HEK293T (cell line): ENCODE results near the gene DAD1.

Experiments
- ARNT ChIP-seq: fragments of 450-650 bp; IDR thresholded peaks from 2 replicates; pipeline ENCODE4 v1.6.1; 2017; ENCODE audit warnings: mild to moderate bottlenecking
- ELF4 ChIP-seq: fragments of 450-650 bp; IDR thresholded peaks from 2 replicates; pipeline ENCODE4 v1.6.1; 2017; ENCODE audit warnings: antibody characterized with exemption
- FOXK2 ChIP-seq: fragments of 450-650 bp; IDR thresholded peaks from 2 replicates; pipeline ENCODE4 v1.6.1; 2016; ENCODE audit warnings: mild to moderate bottlenecking
- NFRKB ChIP-seq: fragments of 450-650 bp; IDR thresholded peaks from 2 replicates; pipeline ENCODE4 v1.6.1; 2016; ENCODE audit warnings: mild to moderate bottlenecking, moderate library complexity
- SUZ12 ChIP-seq: fragments of 450-650 bp; IDR thresholded peaks from 2 replicates; pipeline ENCODE4 v1.6.1; 2016; ENCODE audit warnings: mild to moderate bottlenecking

DNA sequence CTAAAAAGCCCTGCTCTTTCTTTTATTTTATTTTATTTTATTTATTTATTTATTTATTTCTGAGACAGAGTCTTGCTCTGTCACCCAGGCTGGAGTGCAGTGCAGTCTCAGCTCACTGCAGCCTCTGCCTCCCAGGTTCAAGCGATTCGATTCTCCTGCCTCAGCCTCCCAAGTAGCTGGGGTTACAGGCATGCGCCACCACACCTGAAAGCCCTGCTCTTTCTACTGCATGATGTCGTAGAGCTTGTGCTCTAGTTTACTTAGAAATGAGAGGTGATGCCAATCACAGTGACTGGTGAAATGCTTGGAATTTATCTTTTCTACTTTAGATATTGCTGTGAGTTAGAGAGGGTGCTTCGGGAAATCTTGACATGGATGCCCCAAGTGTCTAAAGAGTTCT, 54.5 kb downstream of the DAD1 start:
- TF ChIP-seq FOXK2: no peak
- no peak for TF ChIP-seq SUZ12
- no peak for TF ChIP-seq NFRKB
- TF ChIP-seq ELF4: no peak
- no peak for TF ChIP-seq ARNT
